NCI-H1694 (cell line): Measurements from ENCODE around the gene EIF2S3B.
"Not testable (repeated sequence)": the region's sequence is repeated elsewhere in the genome, so short reads cannot be mapped to it uniquely, and the experiment has no call there.

Experiments
- DNase-seq: peaks from one replicate; lab custom pipeline; 2025; lab: John Stamatoyannopoulos, UW

The EIF2S3B gene

DNA sequence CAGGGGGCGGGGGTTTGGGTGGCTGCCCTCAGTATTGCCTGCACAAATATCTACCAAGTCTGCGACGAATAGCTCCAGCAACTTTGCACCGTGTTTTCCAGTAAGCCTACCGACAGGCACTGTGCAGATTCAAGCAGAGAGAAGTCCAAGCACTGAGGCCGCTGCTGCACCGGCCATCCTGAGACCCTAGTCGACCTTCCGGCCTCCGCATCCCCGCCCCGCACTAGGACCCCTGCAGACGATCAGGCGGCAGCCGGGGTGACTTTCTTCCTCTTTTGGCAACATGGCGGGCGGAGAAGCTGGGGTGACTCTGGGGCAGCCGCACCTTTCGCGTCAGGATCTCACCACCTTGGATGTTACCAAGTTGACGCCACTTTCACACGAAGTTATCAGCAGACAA, at the start of gene EIF2S3B:
TSS of gene EIF2S3B (plus strand) at position 271 of the 400 bp plus-strand sequence. CDS start at position 284, 13 bp downstream.
- no peak for DNase-seq

- DNase-seq, result no peak
Observed at GRCh38 chr12:10456856-10457255, 48.8 kb upstream of the EIF2S3B start.

- no peak for DNase-seq
Observed at GRCh38 chr12:10457760-10458159, 47.9 kb upstream of the EIF2S3B start.

GRCh38 chr12:10466311-10466710, 39.4 kb upstream of the EIF2S3B start:
- DNase-seq, result no peak

- no peak for DNase-seq
Observed at GRCh38 chr12:10469701-10470100, 36.0 kb upstream of the EIF2S3B start.

GRCh38 chr12:10472808-10473207, 32.9 kb upstream of the EIF2S3B start:
- not testable (repeated sequence) for DNase-seq

DNA sequence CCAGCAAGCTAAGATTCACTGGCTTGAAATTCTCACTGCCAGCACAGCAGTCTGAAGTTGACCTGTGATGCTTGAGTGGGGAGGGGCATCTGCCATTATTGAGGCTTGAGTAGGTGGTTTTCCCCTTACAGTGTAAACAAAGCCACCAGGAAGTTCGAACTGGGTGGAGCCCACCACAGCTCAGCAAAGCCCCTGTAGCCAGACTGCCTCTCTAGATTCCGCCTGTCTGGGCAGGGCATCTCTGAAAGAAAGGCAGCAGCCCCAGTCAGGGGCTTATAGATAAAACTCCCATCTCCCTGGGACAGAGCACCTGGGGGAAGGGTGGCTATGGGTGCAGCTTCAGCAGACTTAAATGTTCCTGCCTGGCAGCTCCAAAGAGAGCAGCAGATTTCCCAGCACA, 23.8 kb upstream of the EIF2S3B start:
- not testable (repeated sequence) for DNase-seq

DNA sequence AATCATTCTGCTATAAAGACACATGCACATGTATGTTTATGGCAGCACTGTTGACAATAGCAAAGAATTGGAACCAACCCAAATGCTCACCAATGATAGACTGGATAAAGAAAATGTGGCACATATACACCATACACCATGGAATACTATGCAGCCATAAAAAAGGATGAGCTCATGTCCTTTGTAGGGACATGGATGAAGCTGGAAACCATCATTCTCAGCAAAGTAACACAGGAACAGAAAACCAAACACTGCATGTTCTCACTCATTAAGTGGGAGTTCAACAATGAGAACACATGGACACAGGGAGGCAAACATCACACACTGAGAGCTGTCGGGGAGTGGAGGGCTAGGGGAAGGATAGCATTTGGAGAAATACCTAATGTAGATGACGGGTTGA, 18.4 kb upstream of the EIF2S3B start:
- not testable (repeated sequence) for DNase-seq

GRCh38 chr12:10491766-10492165, 13.9 kb upstream of the EIF2S3B start:
- no peak for DNase-seq

DNA sequence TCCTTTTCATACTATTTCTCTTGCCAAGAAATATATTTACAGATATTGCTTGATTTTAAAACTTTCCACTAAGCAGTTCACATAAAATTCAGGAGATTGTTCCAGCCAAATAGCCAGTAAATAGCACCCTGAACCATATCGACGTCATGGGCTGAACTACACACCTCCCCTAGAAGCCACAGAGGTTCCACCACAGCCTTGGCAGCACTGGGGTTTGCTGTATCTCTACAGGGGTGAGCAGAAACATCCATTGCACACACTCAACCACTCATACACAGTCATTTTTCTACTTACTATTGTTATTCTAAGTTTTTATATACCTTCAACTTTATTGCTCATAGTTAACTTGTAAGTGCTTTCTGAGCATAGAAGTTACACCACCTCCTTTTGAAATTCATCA, 8.1 kb upstream of the EIF2S3B start:
- DNase-seq, result no peak

DNA sequence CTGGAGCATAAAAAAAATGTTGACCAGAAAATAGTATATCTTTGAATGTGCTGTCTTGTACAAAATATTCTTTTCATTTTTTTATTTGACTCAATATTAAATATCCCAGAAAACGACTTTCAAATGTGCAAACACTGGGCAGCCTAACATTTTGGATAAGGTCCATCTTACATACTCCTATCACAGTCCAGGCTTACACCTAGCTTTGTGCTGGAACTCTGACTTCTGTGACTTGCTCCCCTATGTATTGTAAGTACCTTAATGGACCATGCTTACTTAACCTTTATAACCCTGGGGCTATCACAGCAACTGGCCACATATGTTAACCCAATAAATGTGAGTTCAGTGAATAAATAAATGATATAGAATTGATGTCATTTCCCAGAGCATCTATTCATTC, 7.6 kb upstream of the EIF2S3B start:
- DNase-seq, result no peak

DNA sequence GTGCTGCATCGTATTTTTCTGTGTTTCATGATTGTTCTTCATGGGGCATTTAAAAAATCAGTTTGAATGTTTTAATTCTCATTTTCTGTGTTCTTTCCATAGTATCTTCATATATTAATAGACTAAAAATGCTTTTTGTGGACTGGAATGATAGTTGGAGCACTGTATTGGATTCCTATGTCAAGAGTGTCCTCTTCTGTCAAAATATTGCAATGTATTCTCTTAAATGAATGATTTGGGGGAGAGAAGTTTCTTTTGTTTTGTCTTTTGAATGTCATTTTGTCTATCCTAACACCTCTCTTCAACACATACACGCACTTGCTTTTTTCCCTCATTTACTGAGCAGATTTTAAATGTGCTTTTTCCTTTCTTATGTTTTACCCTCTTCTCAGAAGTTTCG, 4.7 kb upstream of the EIF2S3B start:
- no peak for DNase-seq

DNA sequence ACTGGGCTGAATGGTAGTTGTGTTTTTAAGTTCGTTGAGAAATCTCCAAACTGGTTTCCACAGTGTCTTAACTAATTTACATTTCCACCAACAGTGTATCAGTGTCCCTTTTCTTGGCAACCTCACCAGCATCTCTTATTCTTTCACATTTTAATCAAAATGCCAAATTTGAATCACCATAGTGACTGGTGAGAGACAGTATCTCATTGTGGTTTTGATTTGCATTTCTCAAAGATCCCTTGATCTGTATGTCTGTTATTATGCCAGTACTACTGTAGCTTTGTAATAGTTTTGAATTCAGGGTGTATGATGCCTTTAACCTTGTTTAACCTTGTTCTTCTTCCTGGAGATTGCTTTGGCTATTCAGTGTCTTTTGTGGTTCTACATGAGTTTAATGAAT, 2.2 kb upstream of the EIF2S3B start:
- DNase-seq, result no peak

- no peak for DNase-seq
Observed at GRCh38 chr12:10511756-10512355, 6.2 kb downstream of the EIF2S3B start.

GRCh38 chr12:10512798-10513197, 7.1 kb downstream of the EIF2S3B start:
- DNase-seq, result no peak

- no peak for DNase-seq
Observed at GRCh38 chr12:10521555-10521954, 15.9 kb downstream of the EIF2S3B start.

- no peak for DNase-seq
Observed at GRCh38 chr12:10528174-10528953, 22.7 kb downstream of the EIF2S3B start.

DNA sequence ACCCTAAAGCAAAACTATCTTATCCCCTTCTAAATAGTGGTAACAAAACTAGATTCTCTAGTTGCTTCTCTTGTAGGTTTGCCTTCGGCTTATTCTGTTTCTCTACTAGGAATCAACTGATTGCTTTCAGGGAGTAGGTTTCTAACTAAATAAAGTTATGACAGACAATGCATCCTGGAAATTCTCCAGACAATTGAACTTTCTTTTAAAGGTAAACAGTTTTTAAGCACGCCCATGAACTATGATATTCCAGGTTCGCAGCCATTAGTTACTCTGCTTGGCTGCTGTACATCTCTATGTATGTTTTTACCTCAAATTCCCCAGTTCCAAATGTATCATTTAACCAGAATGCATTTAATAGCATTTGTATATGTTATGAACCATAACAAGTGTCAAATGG, 23.9 kb downstream of the EIF2S3B start:
- DNase-seq, result no peak

GRCh38 chr12:10537721-10538120, 32.0 kb downstream of the EIF2S3B start:
- no peak for DNase-seq

- DNase-seq, result no peak
Observed at GRCh38 chr12:10540776-10541205, 35.1 kb downstream of the EIF2S3B start.

GRCh38 chr12:10543499-10543898, 37.8 kb downstream of the EIF2S3B start:
- DNase-seq, result no peak

DNA sequence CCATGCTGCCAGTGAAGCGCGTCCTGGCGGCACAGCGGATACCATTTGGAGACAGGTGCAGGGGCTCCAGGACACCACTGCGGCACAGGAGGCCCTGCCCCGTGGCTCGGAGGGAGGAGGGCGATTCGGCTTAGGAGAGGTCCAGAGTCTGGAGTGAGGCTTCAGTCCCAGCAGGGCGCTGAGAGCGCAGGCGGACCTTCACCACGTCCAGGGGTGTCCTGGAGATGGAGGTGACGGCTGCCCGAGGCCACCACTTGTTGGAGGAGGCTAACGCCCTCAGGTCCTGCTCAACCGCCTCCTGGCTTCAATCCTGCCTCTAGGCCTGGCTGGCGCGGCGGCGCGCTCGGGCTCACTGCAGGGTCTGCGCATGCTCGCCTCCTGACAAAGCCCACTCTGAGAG, 45.7 kb downstream of the EIF2S3B start:
- DNase-seq, result no peak

- DNase-seq, result no peak
Observed at GRCh38 chr12:10553148-10553547, 47.5 kb downstream of the EIF2S3B start.
